Astrocyte (in vitro differentiated cells and primary cell): Measurements from ENCODE around the gene ARAP2.

Experiments used
- EZH2 ChIP-seq: IDR thresholded peaks from 2 replicates; pipeline ENCODE4 v1.6.1; 2012; ENCODE audit warnings: mild to moderate bottlenecking, low read length, inconsistent platforms; ENCODE audit not compliant: insufficient read depth
- TF ChIP-seq, protein P1 (sequence below): IDR thresholded peaks from 2 replicates; pipeline ENCODE4 v1.5.1; 2011; ENCODE audit warnings: low read depth, mild to moderate bottlenecking, inconsistent platforms, low read length, moderate library complexity; ENCODE audit not compliant: insufficient read depth

DNA sequence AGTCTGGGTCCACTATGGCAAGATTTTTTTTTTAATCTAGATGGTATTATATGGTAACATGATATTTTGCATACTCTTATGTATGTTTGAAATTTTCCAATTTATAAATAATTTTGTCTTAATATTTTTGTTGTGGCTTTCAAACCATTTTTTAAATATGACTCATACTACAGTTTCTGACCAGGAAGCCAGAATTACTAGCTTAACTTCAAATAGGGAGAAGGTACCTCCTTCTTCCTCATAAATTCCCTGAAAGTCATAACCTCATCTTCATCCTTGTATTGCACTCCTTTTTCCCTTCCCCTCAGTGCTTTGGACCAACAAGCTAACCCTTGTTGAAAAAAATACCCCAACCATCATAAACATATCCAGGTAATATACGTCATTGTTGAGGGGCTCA is 21.6 kb downstream of the ARAP2 start:
- no peak for TF ChIP-seq EZH2
- TF ChIP-seq, protein P1, sequence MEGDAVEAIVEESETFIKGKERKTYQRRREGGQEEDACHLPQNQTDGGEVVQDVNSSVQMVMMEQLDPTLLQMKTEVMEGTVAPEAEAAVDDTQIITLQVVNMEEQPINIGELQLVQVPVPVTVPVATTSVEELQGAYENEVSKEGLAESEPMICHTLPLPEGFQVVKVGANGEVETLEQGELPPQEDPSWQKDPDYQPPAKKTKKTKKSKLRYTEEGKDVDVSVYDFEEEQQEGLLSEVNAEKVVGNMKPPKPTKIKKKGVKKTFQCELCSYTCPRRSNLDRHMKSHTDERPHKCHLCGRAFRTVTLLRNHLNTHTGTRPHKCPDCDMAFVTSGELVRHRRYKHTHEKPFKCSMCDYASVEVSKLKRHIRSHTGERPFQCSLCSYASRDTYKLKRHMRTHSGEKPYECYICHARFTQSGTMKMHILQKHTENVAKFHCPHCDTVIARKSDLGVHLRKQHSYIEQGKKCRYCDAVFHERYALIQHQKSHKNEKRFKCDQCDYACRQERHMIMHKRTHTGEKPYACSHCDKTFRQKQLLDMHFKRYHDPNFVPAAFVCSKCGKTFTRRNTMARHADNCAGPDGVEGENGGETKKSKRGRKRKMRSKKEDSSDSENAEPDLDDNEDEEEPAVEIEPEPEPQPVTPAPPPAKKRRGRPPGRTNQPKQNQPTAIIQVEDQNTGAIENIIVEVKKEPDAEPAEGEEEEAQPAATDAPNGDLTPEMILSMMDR, result no peak
